Measurements from ENCODE around the gene MSMP.

- TF ChIP-seq JUN (IDR thresholded peaks at IDR 0.05; ENCODE audit: borderline replicate concordance, insufficient read depth, insufficient read length, low read depth) (no peak), EZH2 (IDR thresholded peaks at IDR 0.05; ENCODE audit: borderline replicate concordance, low read depth, low read length, severe bottlenecking) (no peak), MYC (IDR thresholded peaks at IDR 0.05; ENCODE audit: low read depth, low read length) (no peak), POLR2A (IDR thresholded peaks at IDR 0.05; ENCODE audit: low read depth, low read length) (no peak)
- TF ChIP-seq, protein P1, sequence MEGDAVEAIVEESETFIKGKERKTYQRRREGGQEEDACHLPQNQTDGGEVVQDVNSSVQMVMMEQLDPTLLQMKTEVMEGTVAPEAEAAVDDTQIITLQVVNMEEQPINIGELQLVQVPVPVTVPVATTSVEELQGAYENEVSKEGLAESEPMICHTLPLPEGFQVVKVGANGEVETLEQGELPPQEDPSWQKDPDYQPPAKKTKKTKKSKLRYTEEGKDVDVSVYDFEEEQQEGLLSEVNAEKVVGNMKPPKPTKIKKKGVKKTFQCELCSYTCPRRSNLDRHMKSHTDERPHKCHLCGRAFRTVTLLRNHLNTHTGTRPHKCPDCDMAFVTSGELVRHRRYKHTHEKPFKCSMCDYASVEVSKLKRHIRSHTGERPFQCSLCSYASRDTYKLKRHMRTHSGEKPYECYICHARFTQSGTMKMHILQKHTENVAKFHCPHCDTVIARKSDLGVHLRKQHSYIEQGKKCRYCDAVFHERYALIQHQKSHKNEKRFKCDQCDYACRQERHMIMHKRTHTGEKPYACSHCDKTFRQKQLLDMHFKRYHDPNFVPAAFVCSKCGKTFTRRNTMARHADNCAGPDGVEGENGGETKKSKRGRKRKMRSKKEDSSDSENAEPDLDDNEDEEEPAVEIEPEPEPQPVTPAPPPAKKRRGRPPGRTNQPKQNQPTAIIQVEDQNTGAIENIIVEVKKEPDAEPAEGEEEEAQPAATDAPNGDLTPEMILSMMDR (IDR thresholded peaks at IDR 0.05; ENCODE audit: extremely low read depth in 1 of 2, insufficient read depth in 1 of 2, low read depth in 1 of 2, low read length in 2 of 2): no peak
Measured at GRCh38 chr9:35712762-35713400, 41.2 kb downstream of the MSMP start.
